Fibroblast of pulmonary artery (primary cell): ENCODE results near the gene ZBTB20.

ENCODE experiments used
- DNase-seq: peaks from one replicate; pipeline ENCODE4 v3.0.0-alpha.2; 2010; ENCODE audit warnings: low read depth
- H3K4me3 ChIP-seq: replicated peaks from 2 replicates; pipeline ENCODE4 v1.5.1; 2011; ENCODE audit warnings: low read depth, mild to moderate bottlenecking, control low read depth, low read length, moderate library complexity
- CTCF ChIP-seq: IDR thresholded peaks from 2 replicates; pipeline ENCODE4 v1.5.1; 2011; ENCODE audit warnings: mild to moderate bottlenecking, control low read depth, low read length, inconsistent platforms; ENCODE audit errors: missing control alignments

The ZBTB20 gene

GRCh38 chr3:115089481-115089880 lies 57.6 kb downstream of the ZBTB20 start:
- DNase-seq, result no peak
- TF ChIP-seq CTCF, result no peak
- no peak overlapping the region for H3K4me3 ChIP-seq

- no peak for DNase-seq
- no peak overlapping the region for H3K4me3 ChIP-seq
- no peak for TF ChIP-seq CTCF
Measured at GRCh38 chr3:115087512-115087911, 59.6 kb downstream of the ZBTB20 start.

- H3K4me3 ChIP-seq, result no peak overlapping the region
- DNase-seq, result no peak
- no peak for TF ChIP-seq CTCF
Measured at GRCh38 chr3:115086344-115086743, 60.7 kb downstream of the ZBTB20 start.

- TF ChIP-seq CTCF, result peak; percentile 34
- DNase-seq, result no peak
- H3K4me3 ChIP-seq, result no peak overlapping the region
Measured at GRCh38 chr3:115085197-115085865, 61.8 kb downstream of the ZBTB20 start.

- no peak overlapping the region for H3K4me3 ChIP-seq
- no peak for TF ChIP-seq CTCF
- no peak for DNase-seq
Measured at GRCh38 chr3:115084686-115085085, 62.4 kb downstream of the ZBTB20 start.

- TF ChIP-seq CTCF, result no peak
- no peak overlapping the region for H3K4me3 ChIP-seq
- no peak for DNase-seq
Measured at GRCh38 chr3:115082260-115082659, 64.8 kb downstream of the ZBTB20 start.

GRCh38 chr3:115081444-115081843 lies 65.6 kb downstream of the ZBTB20 start:
- TF ChIP-seq CTCF, result no peak
- no peak for DNase-seq
- no peak overlapping the region for H3K4me3 ChIP-seq
